Measurements from ENCODE around the gene RIIAD1.

Gene RIIAD1

DNA sequence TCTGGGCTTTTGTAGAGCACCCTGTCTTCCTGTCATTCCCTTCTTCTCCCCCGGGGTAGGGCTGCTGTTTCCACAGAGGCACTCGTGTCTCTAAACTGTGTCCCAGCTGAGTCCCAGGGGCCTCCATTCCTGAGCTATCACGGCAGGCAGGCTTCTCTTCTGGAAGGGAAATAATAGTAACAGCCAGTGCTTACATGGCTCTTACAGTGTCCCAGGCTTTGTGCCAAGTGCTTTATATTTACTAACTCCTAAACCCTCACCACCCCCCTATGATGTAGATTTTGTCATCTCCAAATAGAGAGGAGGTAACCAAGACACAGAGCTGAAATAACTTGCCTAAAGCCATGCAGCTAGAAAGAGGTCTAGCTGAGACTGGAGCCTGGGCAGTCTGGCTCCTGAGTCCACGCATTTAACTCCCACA is 3.3 kb upstream of the RIIAD1 start:
- no peak overlapping the region for H3K27ac ChIP-seq (ENCODE audit: insufficient read depth, low read depth, low read length, poor library complexity, severe bottlenecking)
- peaks cover 44% of the 10 kb centered on the region for H3K27me3 ChIP-seq (ENCODE audit: control insufficient read depth, insufficient read depth, low read length, poor library complexity, severe bottlenecking)
- H3K9me3 ChIP-seq (ENCODE audit: control insufficient read depth, low read length): no peaks in the 10 kb centered on the region
- H3K4me3 ChIP-seq (ENCODE audit: insufficient read depth, low read depth, low read length): no peak overlapping the region
- H3K36me3 ChIP-seq (ENCODE audit: control insufficient read depth, insufficient read depth, low read length): no peaks in the 10 kb centered on the region
- 44 to 56% methylated on average over 4 of the region's 4 CpGs for WGBS, 2 experiments
- peaks cover 54% of the 10 kb centered on the region for H3K4me1 ChIP-seq (ENCODE audit: control insufficient read depth, insufficient read depth, low read length)

DNA sequence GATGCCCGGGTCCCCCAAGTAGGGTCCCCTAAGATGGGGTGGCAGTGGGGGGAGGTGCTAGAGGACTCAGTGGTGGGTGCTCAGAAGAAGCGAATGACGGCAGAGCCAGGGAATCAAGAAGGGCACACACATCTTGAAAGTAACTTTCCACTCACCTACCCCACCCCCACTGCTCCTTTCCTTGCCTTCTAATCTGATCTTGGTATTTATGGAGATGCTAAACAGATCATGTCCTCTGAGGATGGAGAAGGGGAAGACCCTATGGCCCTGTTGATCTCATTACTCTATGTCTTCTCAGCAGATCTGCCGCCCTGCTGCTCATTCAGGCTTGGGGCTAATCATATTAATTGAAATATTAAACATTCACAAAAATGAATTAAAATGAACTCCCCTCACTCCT is 2.7 kb upstream of the RIIAD1 start:
- H3K4me3 ChIP-seq (ENCODE audit: insufficient read depth, low read depth, low read length): no peak overlapping the region
- no peaks in the 10 kb centered on the region for H3K9me3 ChIP-seq (ENCODE audit: control insufficient read depth, low read length)
- WGBS, 2 experiments: 51 to 83% methylated on average over 2 to 4 of the region's 4 CpGs
- peaks cover 51% of the 10 kb centered on the region for H3K27me3 ChIP-seq (ENCODE audit: control insufficient read depth, insufficient read depth, low read length, poor library complexity, severe bottlenecking)
- H3K27ac ChIP-seq (ENCODE audit: insufficient read depth, low read depth, low read length, poor library complexity, severe bottlenecking): no peak overlapping the region
- no peaks in the 10 kb centered on the region for H3K36me3 ChIP-seq (ENCODE audit: control insufficient read depth, insufficient read depth, low read length)
- peaks cover 54% of the 10 kb centered on the region for H3K4me1 ChIP-seq (ENCODE audit: control insufficient read depth, insufficient read depth, low read length)

DNA sequence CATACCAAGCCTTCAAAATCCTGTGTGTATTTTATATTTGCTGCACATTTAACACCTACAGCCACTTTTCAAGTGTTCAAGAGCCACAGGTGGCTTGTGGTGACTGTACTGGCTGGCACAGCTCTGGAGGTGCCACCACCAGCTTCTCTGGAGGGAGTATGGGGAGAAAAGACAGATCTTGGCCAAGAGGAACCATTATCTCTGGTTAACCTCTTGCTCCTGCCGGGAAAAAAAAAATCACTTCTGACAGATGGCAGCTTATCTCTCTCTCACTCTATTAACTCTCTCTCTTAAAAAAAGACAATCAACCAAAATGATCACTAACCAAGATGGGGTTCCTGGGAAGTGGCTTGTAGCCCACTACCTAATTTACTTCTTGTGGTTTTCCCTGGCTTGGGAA is 1.2 kb upstream of the RIIAD1 start:
- H3K4me3 ChIP-seq (ENCODE audit: insufficient read depth, low read depth, low read length): no peak overlapping the region
- H3K27ac ChIP-seq (ENCODE audit: insufficient read depth, low read depth, low read length, poor library complexity, severe bottlenecking): peak overlapping the region; percentile 8
- H3K9me3 ChIP-seq (ENCODE audit: control insufficient read depth, low read length): no peaks in the 10 kb centered on the region
- 29 to 40% methylated on average over 1 of the region's 1 CpG for WGBS, 2 experiments
- no peaks in the 10 kb centered on the region for H3K36me3 ChIP-seq (ENCODE audit: control insufficient read depth, insufficient read depth, low read length)
- peaks cover 51% of the 10 kb centered on the region for H3K4me1 ChIP-seq (ENCODE audit: control insufficient read depth, insufficient read depth, low read length)
- H3K27me3 ChIP-seq (ENCODE audit: control insufficient read depth, insufficient read depth, low read length, poor library complexity, severe bottlenecking): peaks cover 58% of the 10 kb centered on the region

DNA sequence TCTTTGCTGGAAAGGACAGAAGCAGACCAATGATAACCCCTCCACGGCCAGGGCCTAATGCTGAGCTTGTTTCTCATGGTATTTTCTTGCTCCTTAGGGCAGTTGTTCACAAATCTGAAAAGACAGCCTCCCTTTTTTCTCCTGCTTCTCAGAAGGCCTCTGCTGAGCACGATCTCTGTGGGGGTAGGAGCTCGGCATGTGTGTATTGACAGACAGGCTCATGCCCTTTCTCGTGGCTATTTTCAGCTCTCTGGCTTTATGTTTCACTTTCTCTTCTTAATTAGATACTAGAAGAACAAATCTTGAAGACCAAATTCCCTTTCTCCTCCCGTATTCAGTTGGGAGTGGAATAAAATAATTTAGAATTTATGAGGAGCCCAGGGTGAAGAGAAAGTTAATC is 768 bp upstream of the RIIAD1 start:
- H3K36me3 ChIP-seq (ENCODE audit: control insufficient read depth, insufficient read depth, low read length): no peaks in the 10 kb centered on the region
- 8 to 14% methylated on average over 4 of the region's 5 CpGs for WGBS, 2 experiments
- H3K27me3 ChIP-seq (ENCODE audit: control insufficient read depth, insufficient read depth, low read length, poor library complexity, severe bottlenecking): peaks cover 58% of the 10 kb centered on the region
- H3K4me1 ChIP-seq (ENCODE audit: control insufficient read depth, insufficient read depth, low read length): peaks cover 46% of the 10 kb centered on the region
- no peak overlapping the region for H3K4me3 ChIP-seq (ENCODE audit: insufficient read depth, low read depth, low read length)
- H3K27ac ChIP-seq (ENCODE audit: insufficient read depth, low read depth, low read length, poor library complexity, severe bottlenecking): peak overlapping the region; percentile 8
- H3K9me3 ChIP-seq (ENCODE audit: control insufficient read depth, low read length): no peaks in the 10 kb centered on the region

DNA sequence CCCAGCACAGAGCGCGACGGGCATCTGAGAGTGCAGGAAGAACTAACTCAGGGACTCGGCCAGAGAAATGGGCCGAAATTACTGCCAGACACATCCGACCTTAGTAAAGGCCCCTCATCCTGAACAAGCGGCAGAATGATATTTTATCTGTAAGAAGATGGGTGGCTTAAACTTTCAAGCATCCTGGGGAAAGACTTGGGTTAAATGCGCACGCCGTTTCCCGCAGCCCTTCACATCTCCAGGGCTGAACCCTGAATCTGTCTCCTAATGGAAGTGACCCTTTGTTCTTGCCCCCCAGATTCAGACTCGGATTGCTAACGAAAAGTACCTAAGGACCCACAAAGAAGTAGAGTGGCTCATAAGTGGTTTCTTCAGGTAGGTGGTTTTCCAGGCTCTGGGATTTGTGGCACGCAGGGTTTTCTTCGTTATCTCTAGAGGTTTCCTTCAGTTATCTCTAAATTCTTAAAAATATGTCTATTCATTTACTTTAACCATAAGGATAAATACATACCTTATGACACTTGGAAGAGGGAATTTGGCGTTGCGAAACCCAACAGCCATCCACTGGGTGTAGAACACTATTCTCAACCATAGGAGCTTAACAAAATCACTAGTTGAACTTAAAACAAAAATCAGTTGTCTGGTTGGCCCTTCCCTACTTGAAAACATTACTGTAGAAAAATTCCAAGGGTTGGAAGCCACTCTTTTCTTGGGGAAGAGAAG is 627 bp downstream of the RIIAD1 start:
- H3K9me3 ChIP-seq (ENCODE audit: control insufficient read depth, low read length): no peaks in the 10 kb centered on the region
- H3K4me1 ChIP-seq (ENCODE audit: control insufficient read depth, insufficient read depth, low read length): peaks cover 35% of the 10 kb centered on the region
- H3K4me3 ChIP-seq (ENCODE audit: insufficient read depth, low read depth, low read length): peak overlapping the region; percentile 55
- H3K27me3 ChIP-seq (ENCODE audit: control insufficient read depth, insufficient read depth, low read length, poor library complexity, severe bottlenecking): peaks cover 58% of the 10 kb centered on the region
- H3K27ac ChIP-seq (ENCODE audit: insufficient read depth, low read depth, low read length, poor library complexity, severe bottlenecking): no peak overlapping the region
- 26 to 32% methylated on average over 15 to 17 of the region's 17 CpGs for WGBS, 2 experiments
- H3K36me3 ChIP-seq (ENCODE audit: control insufficient read depth, insufficient read depth, low read length): no peaks in the 10 kb centered on the region

DNA sequence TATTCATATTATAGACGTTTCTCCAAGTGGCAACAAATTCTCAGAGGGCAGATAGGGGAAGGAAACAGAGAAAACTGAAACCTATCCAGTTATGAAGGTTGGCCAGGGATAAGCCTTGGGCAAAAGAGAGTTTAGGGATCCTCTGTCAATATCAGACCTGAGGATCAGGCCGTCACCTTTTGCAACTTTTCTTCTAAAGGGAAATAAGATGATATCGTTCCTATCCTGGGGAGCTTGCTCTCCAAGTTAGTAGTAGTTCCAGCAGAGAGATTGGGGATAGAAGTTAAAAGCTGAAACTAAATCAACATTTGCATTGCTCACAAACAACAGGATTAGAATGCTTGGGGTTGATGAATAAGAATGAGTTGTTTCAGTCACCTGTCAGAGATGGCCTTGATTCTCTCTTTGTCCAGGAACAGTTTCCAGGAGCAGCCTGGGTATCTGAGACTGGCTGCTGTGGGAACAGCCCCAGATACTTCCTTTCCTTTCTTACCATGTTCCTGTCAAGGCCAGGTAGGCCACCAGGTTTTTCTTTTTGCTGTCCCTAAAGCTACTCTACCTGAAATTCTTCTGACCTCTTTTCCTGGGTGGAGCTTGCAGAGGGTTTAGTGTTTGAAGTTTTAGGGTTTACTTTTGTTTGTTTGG is 2.5 kb downstream of the RIIAD1 start:
- Histone ChIP-seq H3K36me3 (ENCODE audit: control insufficient read depth, insufficient read depth, low read length) (no peaks in the 10 kb centered on the region), H3K4me1 (ENCODE audit: control insufficient read depth, insufficient read depth, low read length) (peaks cover 31% of the 10 kb centered on the region), H3K27ac (ENCODE audit: insufficient read depth, low read depth, low read length, poor library complexity, severe bottlenecking) (no peak overlapping the region), H3K4me3 (ENCODE audit: insufficient read depth, low read depth, low read length) (no peak overlapping the region), H3K27me3 (ENCODE audit: control insufficient read depth, insufficient read depth, low read length, poor library complexity, severe bottlenecking) (peaks cover 47% of the 10 kb centered on the region), H3K9me3 (ENCODE audit: control insufficient read depth, low read length) (no peaks in the 10 kb centered on the region)
- 69 to 71% methylated on average over 3 of the region's 3 CpGs for WGBS, 2 experiments

DNA sequence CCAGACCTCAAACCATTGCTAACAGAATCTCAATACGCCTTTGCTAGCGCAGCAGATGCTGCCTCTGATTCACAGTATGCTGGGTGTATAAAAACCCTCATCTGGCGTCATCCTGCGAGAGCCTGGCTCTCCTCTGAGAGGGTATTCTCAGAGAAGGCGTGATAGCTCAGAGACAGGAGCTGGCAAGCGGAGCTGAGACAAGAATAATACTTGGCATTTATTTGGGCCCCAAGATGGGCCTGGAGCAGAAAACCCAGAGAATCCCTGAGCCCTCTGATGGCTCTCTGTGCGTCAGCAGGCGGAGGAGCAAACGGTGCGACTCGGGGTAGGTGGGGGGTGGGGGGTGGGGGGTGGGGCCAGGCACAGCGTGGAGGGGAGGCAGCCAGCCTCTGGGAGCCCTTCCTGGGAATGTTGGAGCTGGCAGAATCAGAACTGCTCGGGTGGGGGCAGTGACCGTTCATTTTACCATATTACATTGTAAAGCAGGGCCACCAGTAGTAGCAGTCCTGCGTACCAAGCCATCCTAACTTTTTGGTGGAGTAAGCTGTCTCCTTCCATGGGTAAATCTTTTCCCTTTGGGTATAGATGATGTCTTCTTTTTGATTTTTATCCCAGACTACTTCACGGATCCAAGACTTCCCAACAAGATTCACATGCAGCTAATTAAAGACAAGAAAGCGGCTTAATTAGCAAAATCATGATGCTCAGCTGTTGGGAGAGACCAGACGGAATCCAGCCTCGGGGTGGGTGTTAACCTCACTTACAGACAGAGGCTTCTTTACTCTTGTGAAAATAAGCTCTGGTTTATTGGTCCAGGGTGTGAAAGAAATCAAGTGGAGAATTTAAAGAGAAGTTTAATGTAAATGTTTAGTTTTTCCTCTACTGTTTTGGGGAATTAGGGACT is 7.1 kb downstream of the RIIAD1 start:
- Histone ChIP-seq H3K27ac (ENCODE audit: insufficient read depth, low read depth, low read length, poor library complexity, severe bottlenecking) (no peak overlapping the region), H3K27me3 (ENCODE audit: control insufficient read depth, insufficient read depth, low read length, poor library complexity, severe bottlenecking) (peaks cover 16% of the 10 kb centered on the region), H3K4me3 (ENCODE audit: insufficient read depth, low read depth, low read length) (no peak overlapping the region), H3K36me3 (ENCODE audit: control insufficient read depth, insufficient read depth, low read length) (no peaks in the 10 kb centered on the region), H3K4me1 (ENCODE audit: control insufficient read depth, insufficient read depth, low read length) (peaks cover 21% of the 10 kb centered on the region), H3K9me3 (ENCODE audit: control insufficient read depth, low read length) (no peaks in the 10 kb centered on the region)
- WGBS, 2 experiments: 33 to 37% methylated on average over 19 of the region's 19 CpGs

DNA sequence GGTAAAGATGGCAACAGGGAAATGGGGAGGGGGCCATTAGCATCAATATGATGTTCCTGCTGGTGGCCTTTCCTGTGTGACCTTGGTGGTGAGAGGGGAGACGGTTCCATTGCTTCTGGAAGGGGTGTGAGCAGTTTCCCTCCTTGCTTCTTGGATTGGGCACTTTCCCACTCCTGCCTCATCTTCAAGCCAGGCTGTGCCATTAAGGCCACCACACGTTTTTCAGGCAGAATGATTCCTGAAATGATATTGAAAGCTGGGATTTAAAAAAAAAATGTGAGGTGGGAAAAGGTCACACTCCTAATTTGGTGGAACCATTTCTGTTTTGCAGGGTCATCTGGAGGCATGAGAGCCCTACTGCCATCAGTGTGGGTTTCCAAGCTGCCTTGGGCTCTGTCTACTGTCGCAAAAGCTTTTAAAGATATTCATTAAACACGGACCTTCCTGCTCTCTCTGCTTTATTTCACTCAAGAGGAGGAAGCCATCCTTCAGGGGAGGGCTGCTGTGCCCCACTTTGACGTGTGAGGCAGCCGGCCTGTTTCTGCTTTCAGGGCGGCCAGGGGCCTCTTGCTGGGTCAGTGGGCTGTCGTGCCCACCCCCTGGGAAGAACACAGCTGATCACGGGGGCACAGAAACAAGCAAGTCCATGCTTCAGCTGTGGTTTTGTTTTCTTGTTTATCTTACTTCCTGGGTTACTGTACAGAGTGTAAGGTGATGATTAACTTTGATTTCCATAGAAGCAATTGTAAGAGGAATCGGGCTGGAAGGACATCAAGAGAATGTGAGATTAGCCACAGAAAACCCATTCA is 8.0 kb downstream of the RIIAD1 start:
- Histone ChIP-seq H3K27me3 (ENCODE audit: control insufficient read depth, insufficient read depth, low read length, poor library complexity, severe bottlenecking) (peaks cover 7% of the 10 kb centered on the region), H3K27ac (ENCODE audit: insufficient read depth, low read depth, low read length, poor library complexity, severe bottlenecking) (no peak overlapping the region)
- WGBS, 2 experiments: 68 to 71% methylated on average over 10 of the region's 10 CpGs

DNA sequence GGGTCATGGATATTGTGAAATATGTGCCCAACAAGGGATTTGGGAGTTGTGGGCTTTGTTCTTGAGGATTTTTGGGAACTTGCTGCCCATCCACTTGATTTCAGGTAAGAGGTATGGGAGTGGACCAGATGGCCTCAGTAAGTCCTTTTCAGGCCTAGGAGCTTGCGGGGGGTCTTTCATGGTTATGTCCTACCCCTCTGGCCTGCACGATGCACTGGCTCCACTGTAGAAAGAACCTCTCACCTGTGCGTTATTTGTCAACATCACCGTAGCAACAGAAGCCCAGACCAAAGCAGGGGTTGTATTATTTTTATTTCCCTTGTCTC is 8.6 kb downstream of the RIIAD1 start:
- 89 to 92% methylated on average over 4 of the region's 4 CpGs for WGBS, 2 experiments
- Histone ChIP-seq H3K4me3 (ENCODE audit: insufficient read depth, low read depth, low read length) (no peak overlapping the region), H3K4me1 (ENCODE audit: control insufficient read depth, insufficient read depth, low read length) (peaks cover 21% of the 10 kb centered on the region), H3K36me3 (ENCODE audit: control insufficient read depth, insufficient read depth, low read length) (no peaks in the 10 kb centered on the region), H3K27me3 (ENCODE audit: control insufficient read depth, insufficient read depth, low read length, poor library complexity, severe bottlenecking) (peaks cover 7% of the 10 kb centered on the region), H3K9me3 (ENCODE audit: control insufficient read depth, low read length) (no peaks in the 10 kb centered on the region), H3K27ac (ENCODE audit: insufficient read depth, low read depth, low read length, poor library complexity, severe bottlenecking) (no peak overlapping the region)

More for the DNA sequence above, 8.0 kb downstream of the RIIAD1 start:
- Histone ChIP-seq H3K9me3 (ENCODE audit: control insufficient read depth, low read length) (no peaks in the 10 kb centered on the region), H3K4me1 (ENCODE audit: control insufficient read depth, insufficient read depth, low read length) (peaks cover 21% of the 10 kb centered on the region), H3K4me3 (ENCODE audit: insufficient read depth, low read depth, low read length) (no peak overlapping the region), H3K36me3 (ENCODE audit: control insufficient read depth, insufficient read depth, low read length) (no peaks in the 10 kb centered on the region)
